Measurements from ENCODE around the gene MEF2C.

The MEF2C gene

GRCh38 chr5:88670461-88670860 lies 212.5 kb downstream of the MEF2C start:
- no peak overlapping the region for H3K4me3 ChIP-seq (ENCODE audit: low read length)
- TF ChIP-seq, protein P1, sequence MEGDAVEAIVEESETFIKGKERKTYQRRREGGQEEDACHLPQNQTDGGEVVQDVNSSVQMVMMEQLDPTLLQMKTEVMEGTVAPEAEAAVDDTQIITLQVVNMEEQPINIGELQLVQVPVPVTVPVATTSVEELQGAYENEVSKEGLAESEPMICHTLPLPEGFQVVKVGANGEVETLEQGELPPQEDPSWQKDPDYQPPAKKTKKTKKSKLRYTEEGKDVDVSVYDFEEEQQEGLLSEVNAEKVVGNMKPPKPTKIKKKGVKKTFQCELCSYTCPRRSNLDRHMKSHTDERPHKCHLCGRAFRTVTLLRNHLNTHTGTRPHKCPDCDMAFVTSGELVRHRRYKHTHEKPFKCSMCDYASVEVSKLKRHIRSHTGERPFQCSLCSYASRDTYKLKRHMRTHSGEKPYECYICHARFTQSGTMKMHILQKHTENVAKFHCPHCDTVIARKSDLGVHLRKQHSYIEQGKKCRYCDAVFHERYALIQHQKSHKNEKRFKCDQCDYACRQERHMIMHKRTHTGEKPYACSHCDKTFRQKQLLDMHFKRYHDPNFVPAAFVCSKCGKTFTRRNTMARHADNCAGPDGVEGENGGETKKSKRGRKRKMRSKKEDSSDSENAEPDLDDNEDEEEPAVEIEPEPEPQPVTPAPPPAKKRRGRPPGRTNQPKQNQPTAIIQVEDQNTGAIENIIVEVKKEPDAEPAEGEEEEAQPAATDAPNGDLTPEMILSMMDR (conservative IDR thresholded peaks at IDR 0.05; ENCODE audit: low read length) = no peak
- DNase-seq (ENCODE audit: low read depth) = no peak

- DNase-seq (ENCODE audit: low read depth) = no peak
- TF ChIP-seq, protein P1 (conservative IDR thresholded peaks at IDR 0.05; ENCODE audit: low read length) = no peak
- H3K4me3 ChIP-seq (ENCODE audit: low read length) = no peak overlapping the region
These were observed 213.5 kb downstream of the MEF2C start for GRCh38 chr5:88669371-88670050.

GRCh38 chr5:88667496-88668201 lies 215.3 kb downstream of the MEF2C start:
- no peak overlapping the region for H3K4me3 ChIP-seq (ENCODE audit: low read length)
- TF ChIP-seq, protein P1 (conservative IDR thresholded peaks at IDR 0.05; ENCODE audit: low read length) = no peak
- DNase-seq (ENCODE audit: low read depth) = no peak

All from AG10803 (cell line).